ENCODE data around the gene CACHD1.

CACHD1 gene

GRCh38 chr1:64677532-64677931 is 207.6 kb downstream of the CACHD1 start:
- DNase-seq (ENCODE audit: extremely low read depth, low read depth), result no peak
- no peak for TF ChIP-seq CTCF (IDR thresholded peaks at IDR 0.05; ENCODE audit: low read depth, low read length)

GRCh38 chr1:64678366-64678765 is 208.4 kb downstream of the CACHD1 start:
- DNase-seq (ENCODE audit: extremely low read depth, low read depth), result no peak
- no peak for TF ChIP-seq CTCF (IDR thresholded peaks at IDR 0.05; ENCODE audit: low read depth, low read length)

- TF ChIP-seq CTCF (IDR thresholded peaks at IDR 0.05; ENCODE audit: low read depth, low read length), result no peak
- no peak for DNase-seq (ENCODE audit: extremely low read depth, low read depth)
These were observed 209.2 kb downstream of the CACHD1 start for GRCh38 chr1:64679177-64679576.

- no peak for DNase-seq (ENCODE audit: extremely low read depth, low read depth)
- TF ChIP-seq CTCF (IDR thresholded peaks at IDR 0.05; ENCODE audit: low read depth, low read length), result no peak
These were observed 210.7 kb downstream of the CACHD1 start for GRCh38 chr1:64680599-64680998.

- no peak for DNase-seq (ENCODE audit: extremely low read depth, low read depth)
- no peak for TF ChIP-seq CTCF (IDR thresholded peaks at IDR 0.05; ENCODE audit: low read depth, low read length)
These were observed 211.1 kb downstream of the CACHD1 start for GRCh38 chr1:64681043-64681442.

- no peak for TF ChIP-seq CTCF (IDR thresholded peaks at IDR 0.05; ENCODE audit: low read depth, low read length)
- no peak for DNase-seq (ENCODE audit: extremely low read depth, low read depth)
These were observed 213.5 kb downstream of the CACHD1 start for GRCh38 chr1:64683419-64683818.

GRCh38 chr1:64685217-64685616 is 215.3 kb downstream of the CACHD1 start:
- TF ChIP-seq CTCF (IDR thresholded peaks at IDR 0.05; ENCODE audit: low read depth, low read length), result no peak
- DNase-seq (ENCODE audit: extremely low read depth, low read depth), result no peak

Data from AG09319 (cell line).